HEK293 (cell line): ENCODE results near the gene ARRB2.

ENCODE experiments used
- KLF10 ChIP-seq: fragments of 450-650 bp; IDR thresholded peaks from 2 replicates; pipeline ENCODE4 v1.5.1; 2018; ENCODE audit warnings: missing biosample characterization, mild to moderate bottlenecking, missing genetic modification characterization
- REPIN1 ChIP-seq: fragments of 450-650 bp; formaldehyde crosslinking; IDR thresholded peaks from 2 replicates; pipeline ENCODE4 v1.5.1; 2017; ENCODE audit warnings: missing biosample characterization, missing genetic modification characterization, low read depth
- ZBTB17 ChIP-seq: fragments of 450-650 bp; formaldehyde crosslinking; IDR thresholded peaks from 2 replicates; pipeline ENCODE4 v1.5.1; 2016; ENCODE audit warnings: missing biosample characterization, missing genetic modification characterization
- ZNF184 ChIP-seq: fragments of 450-650 bp; IDR thresholded peaks from 2 replicates; pipeline ENCODE4 v1.5.1; 2018; ENCODE audit warnings: missing biosample characterization, mild to moderate bottlenecking, missing genetic modification characterization
- ZNF24 ChIP-seq: fragments of 450-650 bp; formaldehyde crosslinking; IDR thresholded peaks from 2 replicates; pipeline ENCODE4 v1.5.1; 2016; ENCODE audit warnings: missing biosample characterization, missing genetic modification characterization
- TF ChIP-seq, protein P1 (sequence below): fragments of 450-650 bp; formaldehyde crosslinking; IDR thresholded peaks from 2 replicates; pipeline ENCODE4 v1.5.1; 2016; ENCODE audit warnings: missing biosample characterization, missing genetic modification characterization
- TF ChIP-seq, protein P2 (sequence below): fragments of 450-650 bp; formaldehyde crosslinking; IDR thresholded peaks from 2 replicates; pipeline ENCODE4 v1.5.1; 2016; ENCODE audit warnings: missing biosample characterization, missing genetic modification characterization
- TF ChIP-seq, protein P3 (sequence below): fragments of 450-650 bp; formaldehyde crosslinking; IDR thresholded peaks from 2 replicates; pipeline ENCODE4; 2016; ENCODE audit warnings: missing biosample characterization, missing genetic modification characterization

DNA sequence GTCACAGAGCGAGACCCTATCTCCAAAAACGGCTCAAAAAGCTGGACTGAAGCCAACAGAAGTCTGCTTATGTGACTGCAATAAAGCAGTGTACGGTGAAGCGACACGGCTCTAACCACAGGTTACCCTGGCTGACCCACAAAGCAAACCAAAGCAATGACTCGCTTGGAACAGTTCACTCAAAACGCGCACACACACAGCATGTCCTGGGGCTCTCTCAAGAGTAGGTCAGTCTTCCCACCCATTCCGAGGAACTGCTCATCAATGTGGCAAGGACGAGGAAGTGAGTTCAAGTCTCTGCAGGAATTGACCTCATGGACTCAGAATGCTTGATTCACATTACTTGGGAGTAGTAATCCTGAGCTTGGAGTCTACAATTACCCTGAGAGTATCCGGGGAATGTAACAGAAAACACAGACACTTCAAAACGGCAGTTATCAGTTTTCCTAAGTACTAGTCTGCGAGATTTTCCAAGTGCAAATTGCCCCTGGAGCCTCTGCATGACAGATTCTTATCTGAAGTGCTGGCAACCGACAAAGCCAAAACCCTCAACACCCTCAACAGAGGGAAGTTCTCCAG is 31.9 kb upstream of the ARRB2 start:
- TF ChIP-seq KLF10 (tag by site-specific recombination) (no peak), ZNF184 (tag by site-specific recombination) (no peak), REPIN1 (no peak), ZNF24 (tag by site-specific recombination) (no peak), ZBTB17 (no peak)
- TF ChIP-seq, protein P1, sequence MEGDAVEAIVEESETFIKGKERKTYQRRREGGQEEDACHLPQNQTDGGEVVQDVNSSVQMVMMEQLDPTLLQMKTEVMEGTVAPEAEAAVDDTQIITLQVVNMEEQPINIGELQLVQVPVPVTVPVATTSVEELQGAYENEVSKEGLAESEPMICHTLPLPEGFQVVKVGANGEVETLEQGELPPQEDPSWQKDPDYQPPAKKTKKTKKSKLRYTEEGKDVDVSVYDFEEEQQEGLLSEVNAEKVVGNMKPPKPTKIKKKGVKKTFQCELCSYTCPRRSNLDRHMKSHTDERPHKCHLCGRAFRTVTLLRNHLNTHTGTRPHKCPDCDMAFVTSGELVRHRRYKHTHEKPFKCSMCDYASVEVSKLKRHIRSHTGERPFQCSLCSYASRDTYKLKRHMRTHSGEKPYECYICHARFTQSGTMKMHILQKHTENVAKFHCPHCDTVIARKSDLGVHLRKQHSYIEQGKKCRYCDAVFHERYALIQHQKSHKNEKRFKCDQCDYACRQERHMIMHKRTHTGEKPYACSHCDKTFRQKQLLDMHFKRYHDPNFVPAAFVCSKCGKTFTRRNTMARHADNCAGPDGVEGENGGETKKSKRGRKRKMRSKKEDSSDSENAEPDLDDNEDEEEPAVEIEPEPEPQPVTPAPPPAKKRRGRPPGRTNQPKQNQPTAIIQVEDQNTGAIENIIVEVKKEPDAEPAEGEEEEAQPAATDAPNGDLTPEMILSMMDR (tag by site-specific recombination): no peak
- TF ChIP-seq, protein P2, sequence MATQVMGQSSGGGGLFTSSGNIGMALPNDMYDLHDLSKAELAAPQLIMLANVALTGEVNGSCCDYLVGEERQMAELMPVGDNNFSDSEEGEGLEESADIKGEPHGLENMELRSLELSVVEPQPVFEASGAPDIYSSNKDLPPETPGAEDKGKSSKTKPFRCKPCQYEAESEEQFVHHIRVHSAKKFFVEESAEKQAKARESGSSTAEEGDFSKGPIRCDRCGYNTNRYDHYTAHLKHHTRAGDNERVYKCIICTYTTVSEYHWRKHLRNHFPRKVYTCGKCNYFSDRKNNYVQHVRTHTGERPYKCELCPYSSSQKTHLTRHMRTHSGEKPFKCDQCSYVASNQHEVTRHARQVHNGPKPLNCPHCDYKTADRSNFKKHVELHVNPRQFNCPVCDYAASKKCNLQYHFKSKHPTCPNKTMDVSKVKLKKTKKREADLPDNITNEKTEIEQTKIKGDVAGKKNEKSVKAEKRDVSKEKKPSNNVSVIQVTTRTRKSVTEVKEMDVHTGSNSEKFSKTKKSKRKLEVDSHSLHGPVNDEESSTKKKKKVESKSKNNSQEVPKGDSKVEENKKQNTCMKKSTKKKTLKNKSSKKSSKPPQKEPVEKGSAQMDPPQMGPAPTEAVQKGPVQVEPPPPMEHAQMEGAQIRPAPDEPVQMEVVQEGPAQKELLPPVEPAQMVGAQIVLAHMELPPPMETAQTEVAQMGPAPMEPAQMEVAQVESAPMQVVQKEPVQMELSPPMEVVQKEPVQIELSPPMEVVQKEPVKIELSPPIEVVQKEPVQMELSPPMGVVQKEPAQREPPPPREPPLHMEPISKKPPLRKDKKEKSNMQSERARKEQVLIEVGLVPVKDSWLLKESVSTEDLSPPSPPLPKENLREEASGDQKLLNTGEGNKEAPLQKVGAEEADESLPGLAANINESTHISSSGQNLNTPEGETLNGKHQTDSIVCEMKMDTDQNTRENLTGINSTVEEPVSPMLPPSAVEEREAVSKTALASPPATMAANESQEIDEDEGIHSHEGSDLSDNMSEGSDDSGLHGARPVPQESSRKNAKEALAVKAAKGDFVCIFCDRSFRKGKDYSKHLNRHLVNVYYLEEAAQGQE (tag by site-specific recombination): no peak
- TF ChIP-seq, protein P3, sequence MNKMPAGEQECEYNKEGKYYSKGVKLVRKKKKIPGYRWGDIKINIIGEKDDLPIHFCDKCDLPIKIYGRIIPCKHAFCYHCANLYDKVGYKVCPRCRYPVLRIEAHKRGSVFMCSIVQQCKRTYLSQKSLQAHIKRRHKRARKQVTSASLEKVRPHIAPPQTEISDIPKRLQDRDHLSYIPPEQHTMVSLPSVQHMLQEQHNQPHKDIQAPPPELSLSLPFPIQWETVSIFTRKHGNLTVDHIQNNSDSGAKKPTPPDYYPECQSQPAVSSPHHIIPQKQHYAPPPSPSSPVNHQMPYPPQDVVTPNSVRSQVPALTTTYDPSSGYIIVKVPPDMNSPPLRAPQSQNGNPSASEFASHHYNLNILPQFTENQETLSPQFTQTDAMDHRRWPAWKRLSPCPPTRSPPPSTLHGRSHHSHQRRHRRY: no peak
